GM12864 (cell line): ENCODE measurements around the gene TNFSF8.

Experiments used
- DNase-seq: peaks from one replicate; pipeline ENCODE4 v3.0.0-alpha.2; 2011; ENCODE audit warnings: low read depth
- H3K4me3 ChIP-seq: 2 replicates; pipeline ENCODE4 v1.5.1; 2011; ENCODE audit warnings: mild to moderate bottlenecking, low read depth, low read length, control low read depth
- TF ChIP-seq, protein P1 (sequence below): IDR thresholded peaks from 2 replicates; pipeline ENCODE4 v1.5.1; 2011; ENCODE audit warnings: low read depth, mild to moderate bottlenecking, moderate library complexity, low read length, control low read depth, inconsistent platforms; ENCODE audit errors: missing control alignments

The TNFSF8 gene

DNA sequence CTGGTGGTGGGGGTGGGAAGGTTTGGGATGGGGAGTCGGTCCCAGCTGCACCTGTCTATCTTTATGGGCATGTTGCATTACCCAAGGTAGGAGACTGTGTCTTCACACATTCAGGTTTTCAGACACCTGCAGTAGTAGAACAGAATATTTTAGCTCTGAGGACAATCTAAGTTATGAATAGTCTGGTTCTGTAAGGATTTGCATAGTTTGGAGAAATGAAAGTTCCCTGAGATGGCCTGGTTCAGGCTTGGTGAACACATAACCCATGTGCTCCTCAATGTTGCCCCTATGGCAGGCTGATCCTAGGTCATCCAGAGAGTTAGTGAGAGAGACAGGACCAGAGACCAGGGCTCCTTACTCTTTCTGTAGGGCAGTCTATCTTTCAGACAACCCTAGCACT, 20.7 kb downstream of the TNFSF8 start:
- H3K4me3 ChIP-seq: no peak overlapping the region
- DNase-seq: no peak
- TF ChIP-seq, protein P1, sequence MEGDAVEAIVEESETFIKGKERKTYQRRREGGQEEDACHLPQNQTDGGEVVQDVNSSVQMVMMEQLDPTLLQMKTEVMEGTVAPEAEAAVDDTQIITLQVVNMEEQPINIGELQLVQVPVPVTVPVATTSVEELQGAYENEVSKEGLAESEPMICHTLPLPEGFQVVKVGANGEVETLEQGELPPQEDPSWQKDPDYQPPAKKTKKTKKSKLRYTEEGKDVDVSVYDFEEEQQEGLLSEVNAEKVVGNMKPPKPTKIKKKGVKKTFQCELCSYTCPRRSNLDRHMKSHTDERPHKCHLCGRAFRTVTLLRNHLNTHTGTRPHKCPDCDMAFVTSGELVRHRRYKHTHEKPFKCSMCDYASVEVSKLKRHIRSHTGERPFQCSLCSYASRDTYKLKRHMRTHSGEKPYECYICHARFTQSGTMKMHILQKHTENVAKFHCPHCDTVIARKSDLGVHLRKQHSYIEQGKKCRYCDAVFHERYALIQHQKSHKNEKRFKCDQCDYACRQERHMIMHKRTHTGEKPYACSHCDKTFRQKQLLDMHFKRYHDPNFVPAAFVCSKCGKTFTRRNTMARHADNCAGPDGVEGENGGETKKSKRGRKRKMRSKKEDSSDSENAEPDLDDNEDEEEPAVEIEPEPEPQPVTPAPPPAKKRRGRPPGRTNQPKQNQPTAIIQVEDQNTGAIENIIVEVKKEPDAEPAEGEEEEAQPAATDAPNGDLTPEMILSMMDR: no peak

DNA sequence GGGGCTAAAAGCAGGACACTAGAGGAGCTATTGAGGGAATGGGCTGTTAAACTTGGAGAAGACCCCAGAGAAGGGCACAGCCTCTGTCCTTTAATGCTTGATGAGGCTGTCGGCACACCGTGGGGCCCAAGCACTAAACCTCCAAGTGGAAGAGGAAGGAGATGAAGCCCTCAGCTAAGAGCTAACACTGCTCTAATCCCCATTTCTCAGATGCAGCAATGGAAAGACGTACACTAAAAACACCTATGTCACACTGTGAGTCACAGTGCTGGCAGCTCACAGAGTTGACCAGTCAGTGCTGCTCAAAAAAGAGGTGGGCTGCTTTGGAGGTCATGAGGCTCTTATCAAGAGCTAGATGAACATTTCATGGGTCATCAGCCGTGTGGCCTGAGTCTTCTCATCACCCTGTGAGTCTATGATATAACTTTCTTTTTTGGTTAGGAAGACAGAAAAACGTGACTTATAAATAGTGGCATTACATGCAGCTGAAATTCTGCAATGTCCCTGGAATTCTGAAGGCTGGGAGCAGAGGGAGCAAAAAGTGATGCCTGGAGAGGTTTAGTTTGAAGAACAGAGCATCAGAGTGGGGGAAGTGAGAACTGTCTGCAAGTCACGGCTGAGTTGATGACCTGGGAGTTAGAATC, 21.5 kb downstream of the TNFSF8 start:
- TF ChIP-seq, protein P1: no peak
- no peak overlapping the region for H3K4me3 ChIP-seq
- DNase-seq: no peak

- H3K4me3 ChIP-seq: no peak overlapping the region
- TF ChIP-seq, protein P1: no peak
- no peak for DNase-seq
These were observed 22.2 kb downstream of the TNFSF8 start for GRCh38 chr9:114908104-114908622.

GRCh38 chr9:114906922-114907571, 23.3 kb downstream of the TNFSF8 start:
- DNase-seq: no peak
- no peak overlapping the region for H3K4me3 ChIP-seq
- TF ChIP-seq, protein P1: peak; percentile 52

GRCh38 chr9:114905170-114905940, 25.0 kb downstream of the TNFSF8 start:
- H3K4me3 ChIP-seq: no peak overlapping the region
- TF ChIP-seq, protein P1: no peak
- no peak for DNase-seq

- DNase-seq: no peak
- no peak overlapping the region for H3K4me3 ChIP-seq
- TF ChIP-seq, protein P1: no peak
These were observed 27.4 kb downstream of the TNFSF8 start for GRCh38 chr9:114902786-114903524.
